Measurements from ENCODE around the gene LRRC26.
A peak's percentile ranks its signal among the peaks of the same experiment; 100 is the strongest.

LRRC26 gene

GRCh38 chr9:137166380-137167229 lies 3.2 kb downstream of the LRRC26 start:
- DNase-seq = no peak

- no peak for DNase-seq
These were observed 4.5 kb downstream of the LRRC26 start for GRCh38 chr9:137165250-137165836.

- no peak for DNase-seq
These were observed 5.2 kb downstream of the LRRC26 start for GRCh38 chr9:137164370-137165249.

- no peak for DNase-seq
These were observed 6.0 kb downstream of the LRRC26 start for GRCh38 chr9:137163805-137164204.

GRCh38 chr9:137163365-137163715 lies 6.5 kb downstream of the LRRC26 start:
- DNase-seq = no peak

GRCh38 chr9:137162505-137163364 lies 7.1 kb downstream of the LRRC26 start:
- DNase-seq = no peak

DNA sequence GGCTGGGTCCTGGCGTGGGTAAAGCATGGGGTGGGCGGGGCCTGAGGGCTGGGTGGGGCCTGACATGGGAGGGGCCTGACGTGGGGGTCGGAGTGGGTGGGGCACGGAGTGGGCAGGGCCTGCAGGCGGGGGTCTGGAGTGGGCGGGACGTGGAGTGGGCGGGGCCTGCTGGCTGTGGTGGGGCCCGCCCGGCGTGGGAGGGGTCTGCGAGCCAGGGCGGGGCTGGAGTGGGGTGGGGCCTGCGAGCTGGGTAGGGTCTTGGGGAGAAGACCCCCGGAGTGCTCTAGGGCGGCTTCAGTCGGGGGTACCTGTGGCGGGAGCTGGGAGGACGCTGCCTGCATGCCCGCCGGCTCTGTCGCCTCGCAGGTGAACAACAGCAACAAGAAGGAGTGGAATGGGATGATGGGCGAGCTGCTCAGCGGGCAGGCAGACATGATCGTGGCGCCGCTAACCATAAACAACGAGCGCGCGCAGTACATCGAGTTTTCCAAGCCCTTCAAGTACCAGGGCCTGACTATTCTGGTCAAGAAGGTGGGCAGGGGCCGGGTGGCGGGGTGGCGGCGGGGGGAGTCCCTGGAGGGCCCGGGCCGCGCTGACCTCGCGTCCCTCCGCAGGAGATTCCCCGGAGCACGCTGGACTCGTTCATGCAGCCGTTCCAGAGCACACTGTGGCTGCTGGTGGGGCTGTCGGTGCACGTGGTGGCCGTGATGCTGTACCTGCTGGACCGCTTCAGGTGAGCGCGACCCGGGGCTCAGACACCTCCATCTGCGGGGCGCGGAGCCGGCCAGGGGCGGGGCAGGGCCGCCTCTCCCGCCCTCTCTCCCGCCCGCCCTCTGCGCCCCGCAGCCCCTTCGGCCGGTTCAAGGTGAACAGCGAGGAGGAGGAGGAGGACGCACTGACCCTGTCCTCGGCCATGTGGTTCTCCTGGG lies 8.0 kb downstream of the LRRC26 start:
- DNase-seq = no peak

- no peak for DNase-seq
These were observed 8.9 kb downstream of the LRRC26 start for GRCh38 chr9:137160716-137161557.

DNA sequence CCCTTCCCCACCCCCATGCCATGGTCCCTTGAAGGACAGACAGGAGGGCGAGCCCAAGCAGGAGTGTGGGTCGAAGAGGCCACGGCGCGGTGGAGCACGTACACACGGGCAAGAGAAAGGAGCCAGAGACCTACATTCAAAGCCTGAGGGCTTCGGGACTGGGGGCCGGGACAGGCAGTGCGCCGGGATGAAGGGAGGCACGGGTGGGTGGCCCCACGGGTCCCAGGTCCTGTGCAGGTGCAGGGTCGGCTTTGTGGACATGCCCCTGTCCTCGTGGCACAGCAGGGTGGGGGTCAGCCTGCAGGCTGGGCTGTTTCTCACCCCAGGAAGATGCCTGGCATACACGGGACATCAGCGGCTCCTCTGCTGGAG lies 9.8 kb downstream of the LRRC26 start:
- no peak for DNase-seq

DNA sequence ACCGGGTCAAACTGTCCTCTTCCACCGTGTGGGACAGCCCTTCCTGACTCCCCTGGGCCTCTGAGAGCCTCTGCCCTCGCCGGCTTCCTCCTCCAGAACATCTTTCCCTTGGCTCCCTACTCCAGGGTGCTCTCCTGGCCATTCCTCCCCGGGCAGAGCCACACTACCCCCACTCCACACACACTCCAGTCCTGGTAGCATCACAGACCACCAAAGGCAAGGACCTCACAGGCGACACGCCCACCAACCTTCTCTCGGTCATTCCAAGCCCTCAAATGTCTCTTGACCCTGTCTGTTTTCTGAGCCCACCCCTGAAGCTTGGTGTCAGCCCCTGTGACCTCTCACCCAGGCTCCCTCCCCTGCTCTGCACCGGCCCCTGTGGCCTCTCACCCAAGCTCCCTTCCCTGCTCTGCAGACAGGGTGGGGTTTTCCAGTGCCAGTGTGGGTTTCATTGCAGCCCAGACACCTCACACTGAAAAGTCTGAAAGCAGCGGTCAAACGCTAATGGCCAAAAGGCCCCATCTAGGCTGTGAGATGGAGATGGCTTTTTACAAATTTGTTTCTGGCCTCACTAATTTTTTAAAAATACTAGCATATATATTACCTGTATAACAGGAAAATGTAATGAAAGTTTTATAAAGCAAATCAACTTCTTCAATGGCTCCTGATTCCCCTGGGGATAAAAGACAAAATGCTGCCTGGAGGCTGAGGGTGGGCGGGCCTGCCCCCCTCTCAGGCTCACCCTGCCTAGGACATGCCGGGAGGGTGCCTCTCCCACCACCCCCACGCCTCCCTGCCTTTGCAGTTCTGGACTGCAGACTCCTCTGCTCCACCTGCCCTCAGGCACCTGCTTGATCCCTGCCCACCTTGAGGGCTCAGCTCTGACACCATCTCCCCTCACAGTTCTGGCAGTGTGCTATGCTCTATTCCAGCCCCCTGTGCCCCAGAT lies 10.5 kb downstream of the LRRC26 start:
- DNase-seq = no peak

DNA sequence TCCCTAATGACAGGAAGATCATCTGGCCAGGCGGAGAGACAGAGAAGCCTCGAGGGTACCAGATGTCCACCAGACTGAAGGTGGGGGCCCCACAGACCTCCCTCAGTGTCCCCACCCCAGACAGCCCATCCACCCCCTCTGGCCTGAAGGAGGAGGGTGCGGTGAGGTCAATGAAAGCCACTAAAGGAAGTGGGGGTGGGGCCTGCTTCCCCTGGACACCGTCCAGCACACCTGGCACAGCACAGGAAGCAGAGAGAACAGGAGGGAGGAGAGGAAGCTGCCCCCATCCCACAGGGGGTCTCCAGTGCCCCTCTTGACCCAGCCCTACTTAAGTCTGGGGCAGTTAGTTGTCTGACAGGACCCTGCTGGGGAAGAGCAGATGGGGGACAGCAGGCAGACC lies 11.2 kb downstream of the LRRC26 start:
- no peak for DNase-seq

DNA sequence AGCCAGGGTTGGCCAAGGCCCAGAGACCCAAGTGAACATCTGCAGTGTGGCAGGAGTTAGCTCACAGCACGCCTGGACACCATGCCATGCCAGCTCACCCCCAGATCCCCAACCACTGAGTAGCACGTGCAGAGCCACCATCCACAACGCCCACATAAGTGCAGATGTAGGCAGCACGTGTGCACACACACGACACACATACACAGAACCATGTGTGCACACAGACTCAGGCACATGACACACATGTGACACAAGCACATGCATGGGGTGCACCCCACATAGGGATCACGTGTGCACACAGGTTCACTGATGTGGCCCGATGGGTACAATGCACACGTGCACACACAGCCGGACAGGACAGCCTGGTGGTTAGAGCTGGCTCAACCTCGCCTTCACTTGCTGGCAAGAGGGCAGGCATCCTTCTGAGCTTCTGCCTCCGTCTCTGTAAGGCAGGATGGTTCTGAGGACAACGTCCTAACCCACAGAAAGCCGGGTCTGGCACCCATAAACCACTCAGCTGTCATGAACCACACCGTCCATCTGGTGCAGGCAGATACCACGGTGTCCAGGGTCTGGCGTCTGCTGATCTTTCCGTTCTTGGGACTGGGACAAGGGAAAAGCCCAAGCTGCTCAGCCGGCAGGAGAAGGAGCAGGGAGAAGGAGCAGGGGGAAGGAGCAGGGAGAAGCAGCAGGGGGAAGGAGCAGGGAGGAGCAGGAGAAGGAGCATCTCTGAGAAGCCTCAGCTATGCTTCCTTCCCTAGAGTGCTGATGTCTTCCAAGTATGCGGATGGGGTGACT lies 12.0 kb downstream of the LRRC26 start:
- no peak for DNase-seq

- peak; percentile 16 for DNase-seq
These were observed 13.1 kb downstream of the LRRC26 start for GRCh38 chr9:137156567-137157375.

DNA sequence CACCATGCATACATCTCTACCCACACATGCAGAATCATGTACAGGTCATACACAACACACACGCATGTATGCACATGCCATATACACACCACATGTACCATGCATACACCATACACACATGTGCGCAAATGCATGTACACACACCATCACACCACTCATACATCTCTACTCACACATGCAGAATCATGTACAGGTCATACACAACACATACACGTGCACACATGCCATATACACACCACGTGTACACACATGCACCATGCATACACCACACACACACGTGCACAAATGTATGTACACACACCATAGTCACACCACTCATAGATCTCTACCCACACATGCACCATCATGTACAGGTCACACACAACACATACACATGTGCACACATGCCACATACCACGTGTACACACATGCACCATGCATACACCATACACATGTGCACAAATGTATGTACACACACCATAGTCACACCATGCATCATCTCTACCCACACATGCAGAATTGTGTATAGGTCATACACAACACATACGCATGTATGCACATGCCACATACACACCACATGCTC lies 16.9 kb downstream of the LRRC26 start:
- no peak for DNase-seq

DNA sequence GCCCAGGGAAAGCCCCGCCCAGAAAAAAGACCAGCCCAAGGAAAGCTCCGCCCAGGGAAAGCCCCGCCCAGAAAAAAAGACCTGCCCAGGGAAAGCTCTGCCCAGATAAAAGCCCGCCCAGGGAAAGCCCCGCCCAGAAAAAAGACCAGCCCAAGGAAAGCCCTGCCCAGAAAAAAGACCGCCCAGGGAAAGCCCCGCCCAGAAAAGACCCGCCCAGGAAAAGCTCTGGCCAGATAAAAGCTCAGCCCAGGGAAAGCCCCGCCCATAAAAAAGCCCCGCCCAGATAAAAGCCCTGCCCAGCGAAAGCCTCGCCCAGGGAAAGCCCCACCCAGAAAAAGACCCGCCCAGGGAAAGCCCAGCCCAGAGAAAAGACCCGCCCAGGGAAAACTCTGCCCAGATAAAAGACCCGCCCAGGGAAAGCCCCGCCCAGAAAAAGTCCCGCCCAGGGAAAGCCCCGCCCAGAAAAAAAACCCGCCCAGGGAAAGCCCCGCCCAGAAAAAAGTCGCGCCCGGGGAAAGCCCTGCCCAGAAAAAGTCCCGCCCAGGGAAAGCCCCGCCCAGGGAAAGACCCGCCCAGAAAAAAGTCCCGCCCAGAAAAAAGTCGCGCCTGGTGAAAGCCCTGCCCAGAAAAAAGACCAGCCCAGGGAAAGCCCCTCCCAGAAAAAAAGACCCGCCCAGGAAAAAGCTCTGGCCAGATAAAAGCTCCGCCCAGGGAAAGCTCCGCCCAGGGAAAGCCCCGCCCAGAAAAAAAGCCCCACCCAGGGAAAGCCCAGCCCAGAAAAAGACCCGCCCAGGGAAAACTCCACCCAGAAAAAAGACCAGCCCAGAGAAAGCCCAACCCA lies 19.0 kb downstream of the LRRC26 start:
- DNase-seq = no peak

DNA sequence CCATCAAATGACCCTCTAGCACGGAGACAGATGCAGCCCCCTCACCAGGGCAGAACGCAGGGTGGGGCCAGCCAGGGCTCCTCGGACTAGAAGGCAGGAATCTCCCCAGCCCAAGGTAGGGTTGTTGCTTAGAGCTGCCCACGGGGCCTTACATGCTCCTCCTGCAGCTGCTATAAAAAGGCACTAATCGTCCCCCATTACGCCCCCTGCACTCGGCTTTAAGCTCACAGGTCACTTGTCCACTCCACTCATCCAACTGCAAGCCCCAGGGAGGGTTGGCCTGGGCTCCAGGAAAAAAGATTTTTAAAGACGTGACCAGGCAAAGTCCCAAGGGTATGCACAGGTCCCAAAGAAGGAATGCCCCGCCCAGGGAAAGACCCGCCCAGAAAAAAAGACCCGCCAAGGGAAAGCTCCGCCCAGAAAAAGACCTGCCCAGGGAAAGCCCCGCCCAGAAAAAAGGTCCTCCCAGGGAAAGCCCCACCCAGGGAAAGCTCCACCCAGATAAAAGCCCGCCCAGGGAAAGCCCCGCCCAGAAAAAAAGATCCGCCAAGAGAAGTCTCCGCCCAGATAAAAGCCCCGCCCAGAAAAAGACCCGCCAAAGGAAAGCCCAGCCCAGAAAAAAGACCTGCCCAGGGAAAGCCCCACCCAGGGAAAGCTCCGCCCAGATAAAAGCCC lies 19.8 kb downstream of the LRRC26 start:
- no peak for DNase-seq

Data from fibroblast of upper back skin (primary cell).